ENCODE measurements around the gene NFASC.

Gene NFASC

DNA sequence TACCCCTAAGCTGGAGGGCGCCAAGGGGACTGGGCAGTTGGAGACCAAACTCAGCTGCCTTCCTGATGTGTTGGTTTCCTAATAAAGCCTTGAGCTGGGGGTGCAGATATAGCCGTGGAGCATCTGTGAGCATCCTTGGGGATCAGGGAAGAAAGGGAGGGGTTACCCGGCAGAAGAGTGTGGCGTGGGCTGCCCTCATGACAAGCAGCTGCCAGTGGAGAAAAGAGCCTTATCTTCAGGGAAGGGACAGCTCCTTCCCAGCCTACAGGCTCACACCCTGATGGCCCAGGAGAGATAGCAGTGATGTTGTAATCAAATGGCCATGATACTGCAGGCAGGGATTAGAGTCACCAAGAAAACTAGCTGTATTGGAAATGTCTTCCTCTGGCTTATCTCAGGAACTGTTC lies 10.8 kb upstream of the NFASC start:
- DNase-seq (ENCODE audit: low read depth in 2 of 2) = no peak

DNA sequence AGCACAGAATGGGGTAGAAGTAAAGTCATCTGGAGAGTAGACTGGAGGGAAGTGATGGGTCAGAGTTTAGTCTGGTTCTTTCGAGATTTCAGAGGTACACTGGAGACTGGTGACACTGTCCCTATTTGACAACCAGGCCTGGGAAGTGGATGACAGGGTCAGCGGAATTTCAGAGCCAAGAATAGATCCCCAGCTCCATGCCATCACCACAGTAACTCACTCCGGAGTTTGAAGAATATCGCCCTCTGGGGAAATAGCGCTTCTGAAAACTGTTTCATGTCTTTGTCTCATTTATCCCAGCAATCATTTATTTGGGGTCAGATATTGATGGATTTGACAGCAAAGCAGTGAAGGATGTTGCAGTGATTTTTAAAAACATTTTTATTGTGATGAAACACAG lies 7.6 kb upstream of the NFASC start:
- DNase-seq (ENCODE audit: low read depth in 2 of 2) = no peak

DNA sequence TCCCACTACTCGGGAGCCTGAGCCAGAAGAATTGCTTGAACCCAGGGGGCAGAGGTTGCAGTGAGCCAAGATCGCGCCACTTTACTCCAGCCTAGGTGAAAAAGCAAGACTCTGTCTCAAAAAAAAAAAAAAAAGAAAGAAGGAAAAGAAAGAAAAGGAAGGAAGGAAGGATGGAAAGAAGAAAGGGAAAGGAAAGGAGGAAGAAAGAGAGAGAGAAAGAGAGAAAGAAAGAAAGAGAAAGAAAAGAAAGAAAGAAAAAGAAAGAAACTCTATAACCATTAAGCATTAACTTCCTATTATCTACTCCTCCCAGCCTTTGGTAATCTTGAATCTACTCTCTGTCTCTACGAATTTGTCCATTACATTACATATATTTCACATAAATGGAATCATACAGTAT lies 6.9 kb upstream of the NFASC start:
- DNase-seq (ENCODE audit: low read depth in 2 of 2) = no peak

DNA sequence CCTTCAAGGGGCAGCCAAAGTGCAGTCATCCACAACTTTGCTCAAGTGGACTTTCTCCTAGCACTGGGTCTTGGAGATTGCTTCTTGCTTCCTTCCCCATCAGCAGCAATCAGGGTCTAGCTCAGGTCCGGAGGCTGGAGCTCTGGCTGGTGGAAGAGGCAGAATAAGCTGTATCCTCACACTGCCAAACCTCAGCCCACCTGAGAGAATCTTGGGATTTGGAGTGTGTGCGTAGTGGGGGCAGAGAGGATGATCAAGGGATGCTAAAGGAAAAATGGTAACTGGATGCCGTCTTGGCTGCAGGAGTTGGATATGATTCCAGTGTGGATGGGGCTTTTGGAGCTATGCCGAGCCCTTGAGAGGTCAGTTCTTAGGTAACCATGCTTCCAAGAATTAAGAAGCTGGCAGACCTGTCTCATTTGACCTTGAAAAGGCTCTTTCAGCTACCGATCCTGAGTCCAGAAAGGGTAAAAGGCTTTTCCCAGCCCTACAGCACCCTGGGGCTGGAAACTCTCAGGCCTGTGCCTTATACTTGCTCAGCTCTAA lies 4.5 kb upstream of the NFASC start:
- no peak for DNase-seq (ENCODE audit: low read depth in 2 of 2)

DNA sequence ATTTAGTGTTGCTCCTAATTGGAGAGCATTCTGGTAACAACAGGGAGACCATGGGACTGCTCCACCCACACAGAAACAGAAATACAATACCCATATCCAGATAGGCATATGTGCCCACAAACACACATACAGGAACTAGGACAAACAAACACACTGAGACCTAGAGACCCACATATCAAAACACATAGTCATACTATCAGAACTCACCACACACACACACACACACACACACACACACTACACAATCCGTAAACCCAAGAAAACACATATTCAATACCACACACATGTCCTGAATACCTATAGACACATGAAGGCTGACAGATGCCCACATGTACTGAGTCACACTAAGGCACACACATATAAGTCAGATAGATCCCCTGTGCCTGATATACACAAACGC lies 3.5 kb upstream of the NFASC start:
- DNase-seq (ENCODE audit: low read depth in 2 of 2) = no peak

DNA sequence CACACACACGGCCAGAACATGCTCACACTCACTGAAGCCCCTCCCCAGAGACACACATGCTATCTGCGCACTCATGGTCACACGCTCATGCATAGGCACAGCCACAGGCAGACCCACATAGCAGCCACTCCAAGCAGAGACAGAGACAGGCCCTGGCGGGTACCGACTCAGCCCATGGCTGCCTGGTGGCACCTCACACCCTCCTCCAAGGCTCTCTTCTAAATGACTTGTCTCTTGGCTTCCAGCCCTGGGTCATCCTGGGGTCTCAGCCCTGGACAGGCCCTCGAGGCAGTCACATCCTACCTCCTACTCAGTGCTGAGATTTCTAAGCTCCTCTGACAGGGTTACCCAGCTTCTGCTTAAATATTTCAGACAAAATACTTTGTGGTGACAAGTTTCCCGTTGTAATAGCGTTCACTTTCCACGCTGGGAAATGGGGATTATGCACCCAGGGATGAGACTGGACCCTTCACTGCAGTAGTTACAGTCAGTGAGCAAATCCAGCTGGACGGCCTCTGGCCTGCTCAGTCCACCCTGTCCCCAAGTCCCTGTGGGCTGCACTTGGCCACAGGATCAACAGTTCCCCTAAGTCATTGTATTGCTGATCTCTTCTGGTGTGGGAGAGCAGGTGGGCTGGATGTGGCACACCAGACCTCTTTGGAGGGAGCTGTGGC lies 2.9 kb upstream of the NFASC start:
- no peak for DNase-seq (ENCODE audit: low read depth in 2 of 2)

DNA sequence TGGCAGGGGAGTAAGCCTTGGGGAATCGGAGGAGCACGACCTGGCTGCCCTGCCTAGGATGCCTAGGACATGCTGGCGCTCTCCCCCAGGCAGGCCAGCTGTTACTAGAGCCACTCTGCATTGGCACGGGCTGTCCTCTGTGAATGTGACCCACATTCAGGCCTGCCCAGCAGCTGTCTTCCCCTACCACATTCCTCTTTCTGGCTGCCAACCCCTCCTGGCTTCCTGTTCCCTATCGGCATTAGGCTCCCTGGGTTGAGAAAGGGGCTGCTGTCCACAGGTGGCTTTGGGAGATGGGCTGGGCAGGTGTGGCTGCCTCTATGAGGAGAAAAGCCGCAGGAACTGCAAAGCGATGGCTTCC lies 2.3 kb upstream of the NFASC start:
- no peak for DNase-seq (ENCODE audit: low read depth in 2 of 2)

DNA sequence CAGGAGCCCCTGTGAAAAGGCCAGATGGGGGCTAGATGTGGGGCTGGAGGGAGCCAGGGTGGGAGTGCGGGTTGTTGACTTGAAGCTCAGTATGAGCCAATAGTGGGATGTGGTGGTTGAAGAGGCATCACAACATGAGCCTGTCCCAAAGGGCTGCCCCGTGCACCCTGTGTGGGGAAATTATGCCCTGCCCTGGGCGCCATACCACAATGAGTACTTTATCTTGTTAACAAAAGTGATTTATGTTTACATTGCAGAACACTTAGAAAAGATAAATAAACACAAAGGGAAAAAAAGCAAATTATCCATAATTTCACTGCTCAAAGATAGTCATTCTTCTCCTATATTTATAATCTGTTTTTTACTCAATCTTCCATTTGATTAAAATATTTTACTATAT lies 1.6 kb upstream of the NFASC start:
- DNase-seq (ENCODE audit: low read depth in 2 of 2) = no peak

DNA sequence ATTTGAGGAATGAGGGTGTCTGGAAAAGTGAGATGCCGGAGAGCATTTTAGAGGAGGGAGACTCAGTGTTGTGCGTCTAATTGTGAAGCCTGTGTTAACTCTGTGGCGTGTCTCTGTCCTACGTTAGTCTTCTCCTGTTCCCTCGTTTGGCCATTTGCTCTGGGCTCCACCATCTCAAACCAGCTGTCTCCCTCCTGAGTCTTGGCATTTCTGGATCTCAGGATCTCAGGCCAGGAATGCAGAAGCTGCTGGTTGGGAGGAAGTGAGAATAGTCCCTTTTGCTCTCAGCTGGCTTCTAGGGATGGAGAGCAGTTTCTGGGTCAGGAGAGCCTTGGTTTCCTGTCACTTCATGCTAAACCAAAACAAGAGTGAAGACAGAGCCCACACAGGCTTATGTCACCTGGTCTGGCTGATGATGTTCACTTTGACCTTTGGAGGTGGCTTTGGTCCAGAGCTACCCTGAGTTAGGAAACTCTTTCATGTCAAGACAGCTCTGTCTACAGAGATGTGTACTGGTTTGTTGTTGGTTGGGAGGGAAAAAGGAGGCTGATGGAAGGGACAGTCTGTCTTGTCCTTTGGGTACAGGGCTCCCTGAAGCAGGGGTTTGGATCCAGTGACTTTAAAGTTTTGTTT lies 859 bp downstream of the NFASC start:
- DNase-seq (ENCODE audit: low read depth in 2 of 2) = no peak

DNA sequence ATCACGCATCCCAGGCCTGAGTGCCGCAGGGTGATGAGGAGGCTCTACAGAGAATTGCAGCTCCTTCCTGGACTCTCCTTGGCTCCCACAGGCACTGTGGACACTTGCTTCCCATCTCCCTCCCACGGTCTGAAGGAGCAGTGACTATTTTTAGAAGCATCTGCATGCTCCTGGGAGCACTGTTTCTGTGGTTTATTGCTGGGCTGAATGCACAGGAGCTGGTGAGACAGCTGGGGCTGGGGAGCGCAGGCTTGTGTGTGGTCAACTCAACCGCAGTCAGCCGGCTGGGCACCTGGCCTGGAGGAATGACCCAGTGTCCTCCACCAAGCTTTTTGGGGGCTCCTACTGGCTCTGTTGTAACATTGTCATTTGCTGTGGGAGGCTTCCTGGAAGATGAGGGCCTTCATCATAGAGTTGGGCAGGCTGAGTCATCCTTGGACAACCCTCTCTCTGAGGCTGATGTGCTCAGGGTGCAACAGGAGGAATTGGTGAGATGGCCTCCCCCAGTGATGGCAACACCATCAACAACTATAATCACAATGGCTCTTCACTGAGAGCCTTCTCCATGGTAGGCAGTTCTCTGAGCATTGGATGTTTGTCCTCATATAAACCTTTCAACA lies 1.7 kb downstream of the NFASC start:
- DNase-seq (ENCODE audit: low read depth in 2 of 2) = no peak

DNA sequence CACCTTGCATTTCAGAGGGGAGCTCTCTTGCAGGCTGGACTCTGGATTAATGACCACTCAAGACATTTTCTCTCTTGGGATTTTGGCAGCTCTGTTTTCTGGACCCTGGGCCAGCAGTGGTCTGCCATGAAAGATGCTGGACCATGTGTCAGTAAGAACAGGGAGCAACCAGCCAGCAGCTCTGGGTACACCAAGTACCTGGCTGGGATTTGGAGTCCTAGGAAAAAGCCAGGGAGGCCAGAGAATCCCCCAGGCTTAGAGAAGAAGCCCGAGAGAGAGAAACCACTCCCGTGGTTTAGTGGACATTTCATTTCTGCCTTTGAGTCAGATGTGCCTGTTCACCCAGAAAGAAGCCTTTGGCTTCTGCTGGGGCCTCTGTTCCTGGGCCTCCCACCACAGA lies 2.5 kb downstream of the NFASC start:
- DNase-seq (ENCODE audit: low read depth in 2 of 2) = no peak

DNA sequence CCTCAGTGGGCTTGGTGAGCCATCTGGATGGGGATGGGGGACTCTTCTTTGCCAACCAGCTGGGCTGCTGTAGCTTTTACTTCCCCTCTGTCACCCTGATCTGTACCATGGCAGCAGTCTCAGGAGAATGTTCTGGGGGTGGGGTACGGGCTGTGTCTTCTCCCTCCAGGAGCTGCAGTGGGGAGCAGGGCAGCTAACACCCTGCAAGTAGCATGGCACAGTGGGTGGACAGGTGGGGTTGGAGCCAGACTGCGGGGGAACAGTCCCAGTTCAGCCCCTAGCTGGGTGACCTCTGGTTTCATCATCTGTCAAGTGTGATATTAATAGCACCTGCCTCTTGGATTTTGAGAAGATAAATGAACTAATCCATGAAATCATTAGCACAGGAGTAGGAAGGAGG lies 3.1 kb downstream of the NFASC start:
- no peak for DNase-seq (ENCODE audit: low read depth in 2 of 2)

DNA sequence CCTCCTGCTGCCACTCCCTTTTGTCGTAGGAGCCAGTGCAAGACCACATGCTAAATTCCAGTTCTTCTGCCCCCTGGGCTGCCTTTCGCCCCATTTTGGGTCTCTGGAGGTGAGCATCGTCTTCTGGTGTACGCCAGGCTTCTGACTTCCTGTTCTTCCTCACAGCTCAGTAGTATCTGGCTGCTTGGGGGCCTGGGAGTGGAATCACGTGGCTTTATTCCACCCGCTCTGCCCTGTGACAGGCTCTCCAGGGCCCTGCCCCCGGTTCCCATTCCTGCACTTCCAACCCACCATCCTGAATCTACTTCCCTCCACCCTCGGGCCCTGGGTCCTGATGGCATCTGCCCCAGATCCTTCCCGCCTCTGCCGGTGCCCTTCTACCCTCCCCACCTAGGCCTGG lies 3.6 kb downstream of the NFASC start:
- no peak for DNase-seq (ENCODE audit: low read depth in 2 of 2)

DNA sequence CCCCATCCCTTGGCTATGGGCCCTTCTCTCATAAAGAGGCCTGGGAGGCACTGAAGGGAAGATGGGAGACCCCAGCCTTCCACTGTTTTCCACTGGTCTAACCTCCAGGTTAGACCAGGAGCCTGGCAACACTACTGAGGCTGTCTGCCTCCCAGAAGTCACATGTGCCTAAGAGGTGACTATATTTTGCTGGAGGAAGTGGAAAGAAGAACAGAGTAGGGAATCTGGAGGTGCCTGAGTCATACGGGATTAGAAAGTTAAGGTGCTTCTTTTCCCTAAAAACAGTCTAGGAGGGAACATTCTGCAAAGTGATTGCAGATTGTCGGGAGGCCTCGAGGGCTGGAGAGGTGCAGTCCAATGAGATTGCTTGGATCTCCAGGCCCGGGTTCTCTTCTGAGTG lies 4.6 kb downstream of the NFASC start:
- no peak for DNase-seq (ENCODE audit: low read depth in 2 of 2)

DNA sequence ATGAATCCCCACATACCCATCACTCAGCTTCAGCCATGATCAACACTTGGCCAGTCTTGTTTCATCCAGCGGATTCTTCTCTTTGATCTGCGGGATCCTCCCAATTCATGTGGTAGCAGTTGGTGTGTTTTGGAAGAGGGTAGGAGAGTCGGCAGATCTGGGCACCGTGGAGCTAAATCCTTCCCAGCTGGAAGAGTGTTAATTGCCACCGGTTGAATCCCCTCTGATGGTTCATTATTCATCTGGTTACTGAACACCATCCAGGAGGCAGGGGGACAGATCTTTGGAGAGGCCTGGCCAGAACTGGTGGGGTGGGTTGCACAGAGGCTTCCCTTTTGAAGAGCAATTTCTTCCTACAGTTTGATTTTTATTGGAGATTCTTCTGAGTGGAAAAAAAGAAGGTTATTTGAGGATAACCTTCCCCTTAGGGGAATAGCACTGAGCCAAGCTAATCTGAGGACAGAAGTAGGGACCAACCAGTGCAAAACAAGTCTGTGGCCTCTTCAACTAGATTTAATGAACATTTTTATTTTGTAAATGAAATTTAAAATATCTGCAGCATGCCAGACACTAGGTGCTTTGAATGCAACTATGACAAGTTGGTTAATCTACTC lies 8.1 kb downstream of the NFASC start:
- no peak for DNase-seq (ENCODE audit: low read depth in 2 of 2)

DNA sequence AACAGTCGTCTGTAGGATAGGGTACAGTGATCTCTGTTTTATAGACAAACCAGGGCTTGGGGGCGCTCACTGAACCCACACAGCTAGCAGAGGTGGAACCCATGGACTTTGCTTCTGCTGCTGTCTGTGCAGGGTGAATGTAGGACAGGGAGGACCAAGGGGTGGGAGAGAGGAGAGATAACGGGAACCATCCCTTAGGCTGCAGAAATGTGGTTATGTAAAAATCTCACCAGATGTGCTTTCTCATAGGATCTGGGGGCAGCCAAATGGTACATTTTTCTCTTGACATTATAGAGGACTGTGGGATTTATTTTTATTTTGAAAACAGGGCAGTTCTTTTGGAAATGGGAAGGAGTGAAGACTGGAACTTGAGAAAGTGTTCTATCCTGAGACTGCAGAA lies 8.7 kb downstream of the NFASC start:
- DNase-seq (ENCODE audit: low read depth in 2 of 2) = no peak

DNA sequence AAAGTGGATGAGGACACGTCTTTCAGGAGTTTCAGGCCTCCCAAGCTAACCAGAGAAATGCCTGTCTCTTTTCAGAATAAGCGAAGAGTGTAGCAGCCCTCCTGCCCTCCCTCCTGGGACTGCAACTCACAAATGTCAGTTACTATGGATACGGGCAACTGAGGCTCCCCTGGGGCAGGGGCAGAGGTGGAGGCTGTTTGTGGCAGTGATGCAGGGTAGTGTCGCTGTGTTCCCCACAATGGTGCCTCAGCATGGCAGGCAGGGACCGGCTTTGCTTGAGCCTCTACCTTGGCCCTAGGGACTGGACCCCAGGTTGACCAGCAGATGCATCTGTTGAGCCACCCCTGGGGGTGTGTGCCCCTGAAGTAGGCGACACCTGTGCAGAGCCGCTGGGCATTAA lies 10.2 kb downstream of the NFASC start:
- DNase-seq (ENCODE audit: low read depth in 2 of 2) = no peak

DNA sequence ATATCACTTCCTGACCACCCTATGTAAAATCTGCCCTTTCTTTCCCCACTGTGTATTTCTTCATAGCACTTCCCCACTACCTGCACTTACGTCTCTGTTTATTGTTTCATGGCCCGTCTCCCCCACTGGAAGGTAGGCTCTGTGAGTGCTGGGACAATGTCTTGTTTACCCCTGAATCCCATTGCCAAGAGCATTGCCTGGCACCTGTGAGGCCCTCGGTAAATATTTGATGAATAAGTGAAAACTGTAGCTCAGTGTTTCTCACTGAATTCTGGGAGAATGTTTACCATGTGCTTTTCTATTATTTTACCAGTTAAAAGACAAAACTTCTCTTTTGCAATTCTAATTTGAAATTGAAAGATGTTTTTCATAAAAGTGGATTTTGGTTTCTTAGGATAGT lies 11.8 kb downstream of the NFASC start:
- DNase-seq (ENCODE audit: low read depth in 2 of 2) = no peak

DNA sequence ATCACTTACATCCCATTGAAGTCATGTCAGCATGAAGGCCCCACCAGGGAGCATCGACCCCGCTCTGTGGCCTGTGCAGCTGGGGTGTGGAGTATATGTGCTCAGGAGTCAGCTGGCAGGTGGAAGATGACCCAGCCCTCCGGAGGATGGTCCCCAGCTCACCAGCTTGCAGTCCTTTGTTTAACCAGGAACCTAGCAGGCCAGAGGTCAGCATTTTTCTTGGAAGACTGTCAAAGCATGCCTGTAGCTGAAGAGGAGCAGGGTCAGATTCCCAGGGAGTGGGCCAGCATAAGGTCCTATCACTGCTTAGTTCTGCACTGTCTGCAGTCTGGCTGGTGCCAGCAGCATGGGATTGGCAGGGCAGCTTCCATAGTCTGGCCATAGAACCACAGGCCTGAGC lies 12.7 kb downstream of the NFASC start:
- no peak for DNase-seq (ENCODE audit: low read depth in 2 of 2)

DNA sequence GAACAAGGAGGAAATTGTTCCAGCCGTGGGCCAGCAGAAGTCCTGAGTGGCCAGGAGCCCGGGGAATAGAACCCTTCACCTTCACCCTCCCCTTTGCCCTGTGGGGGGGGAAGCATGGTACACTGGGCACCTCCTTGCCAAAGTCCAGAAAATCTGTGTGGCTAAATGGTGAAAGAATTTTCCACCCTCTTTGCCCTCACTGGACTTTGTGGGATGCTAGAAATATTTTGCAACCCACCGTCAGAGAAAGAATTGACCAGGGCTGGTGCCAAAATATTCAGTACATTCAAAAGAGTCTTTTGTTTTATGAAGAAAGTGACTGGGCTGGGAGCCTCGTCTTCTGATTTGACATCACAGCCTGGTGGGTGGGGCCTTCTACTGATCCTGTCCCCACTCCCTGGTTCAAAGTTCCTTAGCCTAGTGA lies 14.6 kb downstream of the NFASC start:
- no peak for DNase-seq (ENCODE audit: low read depth in 2 of 2)

DNA sequence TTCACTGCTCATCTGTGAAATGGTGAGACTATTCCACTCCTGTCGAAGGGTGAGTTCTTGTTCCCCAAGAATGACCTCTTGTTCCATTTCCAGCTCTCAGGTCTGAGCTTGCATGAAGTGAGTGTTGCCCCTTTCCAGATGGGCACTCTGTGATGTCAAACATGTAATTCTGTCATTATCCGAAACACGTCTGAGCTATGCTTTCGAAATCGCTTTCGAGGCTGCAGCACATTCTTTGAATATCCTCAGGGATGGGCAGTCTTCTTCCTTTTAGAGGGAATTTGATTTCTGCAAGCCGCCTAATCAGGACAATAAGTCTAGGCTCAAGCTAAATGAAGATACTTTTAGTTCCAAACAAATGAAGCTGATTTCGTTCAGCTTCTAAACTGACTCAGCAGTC lies 15.1 kb downstream of the NFASC start:
- no peak for DNase-seq (ENCODE audit: low read depth in 2 of 2)

DNA sequence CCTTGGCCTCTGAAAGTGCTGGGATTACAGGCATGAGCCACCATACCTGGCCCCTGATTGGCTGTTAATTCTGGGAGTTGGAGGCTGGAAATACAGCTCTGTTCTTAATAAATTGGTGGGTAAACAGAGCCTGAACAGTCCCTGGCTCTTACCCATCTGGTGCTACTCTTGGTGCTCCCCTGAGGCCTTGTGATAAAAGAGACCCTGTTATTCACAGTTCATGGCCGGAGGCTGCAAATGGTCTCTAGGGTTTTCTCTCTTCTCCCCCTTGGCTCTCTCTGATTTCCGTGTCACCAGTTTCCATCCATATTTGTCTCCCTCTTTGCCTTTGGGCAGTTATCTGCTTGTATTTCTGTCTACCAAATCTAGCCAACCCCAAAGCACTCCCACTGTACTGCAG lies 17.2 kb downstream of the NFASC start:
- DNase-seq (ENCODE audit: low read depth in 2 of 2) = no peak

DNA sequence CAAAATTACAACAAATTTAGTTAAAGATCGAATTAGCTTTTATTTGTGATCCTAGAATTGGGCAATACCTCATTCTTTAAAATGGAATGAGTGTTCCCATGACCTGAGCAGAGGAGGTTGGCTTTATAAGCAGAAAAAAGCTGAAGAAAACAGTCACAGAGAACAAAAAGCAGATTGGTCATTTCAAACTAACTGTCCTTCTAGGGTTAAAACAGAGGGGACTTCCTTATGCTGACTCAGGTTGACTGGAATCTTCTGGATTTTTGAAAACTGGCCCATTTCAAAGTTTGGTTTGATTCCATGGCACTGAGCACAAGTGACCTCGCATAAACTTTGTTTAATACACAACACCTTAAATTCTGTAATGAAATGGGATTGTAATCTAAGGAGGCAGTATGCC lies 17.6 kb downstream of the NFASC start:
- DNase-seq (ENCODE audit: low read depth in 2 of 2) = no peak

Measured in stimulated activated CD4-positive, alpha-beta T cell treated with anti-CD3 and anti-CD28 coated beads, Interleukin-4, amount 100 ng/mL, for 48 hours (primary cell).